ENCODE measurements around the gene DCBLD2.

The DCBLD2 gene

DNA sequence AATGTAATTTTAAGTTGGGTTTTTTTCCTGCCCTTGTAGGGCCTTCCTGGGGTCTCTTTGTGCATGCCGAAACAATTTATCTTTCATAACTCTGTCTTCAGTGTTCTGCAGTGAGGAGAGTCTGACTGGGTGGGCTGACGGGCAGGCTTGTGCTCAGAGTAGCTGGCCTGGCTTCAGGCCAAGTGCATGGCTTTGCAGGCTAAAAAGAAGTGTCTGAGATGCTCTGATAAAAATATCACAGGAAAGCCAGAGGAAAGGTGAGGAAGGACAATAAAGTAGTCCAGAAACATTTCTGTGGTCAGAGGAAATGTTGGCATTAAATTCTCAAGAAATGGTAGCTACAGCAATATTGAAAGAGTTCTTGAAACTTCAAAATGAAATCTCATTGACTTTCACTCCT lies 112.8 kb downstream of the DCBLD2 start:
- no peak for DNase-seq

DNA sequence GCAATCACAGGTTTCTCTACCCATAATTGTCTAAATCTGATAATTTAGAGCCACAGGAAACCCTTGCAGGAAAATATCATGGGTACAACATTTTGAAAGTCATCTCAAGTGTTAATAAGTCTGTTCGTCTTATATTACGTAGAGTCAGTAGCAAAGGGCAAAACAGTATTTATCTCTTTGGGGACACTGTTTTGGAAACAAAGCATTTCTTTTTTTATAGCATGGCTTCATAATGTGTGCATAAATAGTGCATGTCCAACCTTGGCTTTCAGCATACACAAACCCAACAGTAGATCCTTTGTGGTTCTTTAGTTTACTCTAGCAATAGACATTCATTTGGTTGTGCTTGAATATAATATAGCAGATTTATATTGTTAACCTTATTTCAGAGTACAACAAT lies 114.3 kb downstream of the DCBLD2 start:
- DNase-seq: no peak

DNA sequence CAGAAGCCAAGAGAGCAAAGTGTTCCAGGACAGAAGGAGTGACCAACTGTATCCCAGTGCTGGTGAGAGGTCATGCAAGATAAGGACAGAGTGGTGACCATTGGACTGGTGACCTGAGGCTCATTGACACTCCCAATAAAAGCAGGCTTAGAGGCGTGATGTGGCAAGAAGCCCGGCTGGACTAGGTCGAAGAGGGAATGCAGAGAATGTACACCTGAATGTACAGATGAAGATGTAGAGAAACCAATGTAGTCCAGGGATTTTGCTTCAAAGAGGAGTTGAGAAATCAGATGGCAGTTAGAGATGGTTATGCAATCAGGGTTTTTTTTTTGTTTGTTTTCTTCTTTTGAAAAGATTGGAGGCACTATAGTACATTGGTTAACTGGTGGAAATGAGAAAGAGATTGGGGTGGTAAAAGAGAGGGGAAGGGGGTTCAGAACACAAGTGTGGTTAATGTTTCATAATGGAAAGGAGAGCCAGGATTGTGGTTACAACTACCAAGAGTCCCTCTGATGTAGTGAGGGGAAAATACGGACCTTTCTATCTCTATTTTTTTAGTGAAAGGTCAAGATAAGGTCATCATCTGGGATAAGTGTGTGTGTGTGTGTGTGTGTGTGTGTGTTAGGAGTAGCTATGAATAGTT lies 115.0 kb downstream of the DCBLD2 start:
- DNase-seq: no peak

DNA sequence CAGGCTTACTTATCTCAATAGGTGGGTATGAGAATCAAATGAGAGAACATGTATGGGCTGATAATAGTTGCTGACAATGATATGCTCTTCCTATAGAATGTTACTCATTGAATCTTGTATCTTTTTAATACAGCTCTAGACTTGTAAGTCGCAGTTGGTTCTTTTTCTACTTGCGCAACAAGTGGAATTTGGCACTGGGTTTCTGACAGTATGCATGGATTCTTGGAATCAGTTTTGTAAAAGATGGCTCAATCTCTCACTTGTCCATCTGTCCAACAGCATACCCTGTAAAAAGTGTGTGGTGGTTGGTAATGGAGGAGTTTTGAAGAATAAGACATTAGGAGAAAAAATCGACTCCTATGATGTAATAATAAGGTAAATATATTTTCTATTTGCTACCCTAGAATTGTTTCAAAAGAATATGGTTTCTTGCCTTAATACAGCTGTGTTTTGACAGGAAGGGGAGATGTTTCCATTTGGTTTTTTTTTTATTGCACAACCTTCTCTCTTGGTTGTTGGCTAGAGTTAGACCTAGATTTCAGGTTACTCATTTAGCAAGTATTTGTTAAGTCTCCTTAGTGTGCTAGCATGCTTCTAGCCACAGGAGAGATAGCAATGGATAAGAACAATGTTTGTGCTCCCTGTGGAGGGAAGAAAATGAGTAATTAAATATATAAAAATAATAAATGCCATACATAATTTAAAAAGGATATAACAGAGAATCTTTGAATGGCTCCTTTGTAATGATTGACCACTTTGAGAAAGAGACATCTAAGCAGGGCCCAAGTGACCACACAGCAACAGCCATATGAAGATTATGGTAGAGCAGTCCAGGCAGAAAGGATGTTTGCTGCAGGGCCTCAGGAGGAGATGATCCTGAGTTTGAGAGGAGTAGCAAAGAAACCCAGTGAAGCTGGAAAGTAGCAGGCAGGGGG lies 116.6 kb downstream of the DCBLD2 start:
- DNase-seq: no peak

DNA sequence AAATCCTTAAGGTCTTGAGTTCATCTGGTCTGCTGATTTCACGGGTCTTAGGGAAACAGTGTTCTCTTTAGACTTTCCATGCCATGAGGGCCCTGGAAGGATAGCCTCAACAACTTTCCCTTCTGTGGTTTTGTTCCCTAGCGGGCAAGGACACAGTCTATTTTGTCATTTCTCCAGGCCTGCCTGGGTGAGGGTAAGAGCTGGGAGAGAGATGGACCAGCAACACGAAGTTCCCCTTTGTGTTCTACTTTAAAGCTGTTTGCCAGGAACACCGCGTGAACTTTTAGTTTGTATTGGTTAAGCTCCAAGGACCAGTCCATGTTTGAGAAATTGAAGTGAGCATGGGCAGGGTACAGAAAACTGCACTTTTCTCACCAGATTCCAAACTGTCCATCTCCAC lies 117.5 kb downstream of the DCBLD2 start:
- no peak for DNase-seq

DNA sequence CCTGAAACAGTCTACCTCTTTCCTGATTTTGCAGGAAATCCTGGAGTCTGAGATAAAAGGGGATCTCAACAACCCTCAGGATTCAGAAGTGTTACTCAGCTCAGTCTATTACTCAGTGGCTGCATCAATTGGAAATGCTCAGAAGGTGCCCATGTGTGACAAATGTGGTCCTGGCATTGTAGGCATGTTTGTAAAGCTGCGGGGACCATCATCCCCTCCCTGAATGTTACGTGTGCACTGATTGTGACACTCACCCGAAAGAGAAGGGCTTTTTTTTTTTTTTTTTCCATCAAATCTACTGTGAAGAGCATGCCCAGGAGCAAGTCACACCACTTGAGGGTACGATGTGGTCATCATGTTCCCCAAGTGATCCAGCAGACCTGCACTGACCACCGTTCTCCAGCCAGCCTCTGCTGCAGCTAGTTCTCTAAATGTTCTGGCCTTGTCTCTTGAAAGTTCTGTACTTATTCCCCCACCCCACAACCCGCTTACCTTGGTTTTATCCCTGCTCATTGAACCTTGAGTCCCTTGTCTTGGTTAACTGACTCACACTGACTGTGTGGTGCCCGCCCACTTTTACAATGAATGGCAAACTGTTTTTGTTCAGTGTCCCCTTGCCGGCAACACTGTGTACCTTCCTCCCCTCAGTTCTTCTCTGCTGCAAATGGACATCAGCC lies 118.5 kb downstream of the DCBLD2 start:
- DNase-seq: no peak

DNA sequence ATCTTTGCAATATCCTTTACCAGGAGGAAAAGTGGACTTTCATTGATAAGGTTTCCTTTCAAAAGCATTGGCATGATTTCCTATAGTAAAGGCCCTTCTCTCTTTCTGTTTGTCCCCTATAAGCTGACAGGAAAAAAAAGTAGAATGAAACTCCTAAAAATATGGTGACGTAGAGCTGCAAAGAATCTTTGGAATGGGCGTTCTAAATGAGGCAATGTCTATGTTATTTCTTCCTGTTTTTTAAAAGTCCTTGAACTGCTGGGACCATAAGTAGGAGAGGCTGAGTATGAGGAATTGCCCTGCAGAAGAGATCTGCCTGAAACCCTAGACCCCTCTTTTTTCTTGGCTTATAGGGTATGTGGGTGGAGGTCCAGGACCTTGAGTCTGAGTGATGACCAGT lies 121.2 kb downstream of the DCBLD2 start:
- DNase-seq: no peak

DNA sequence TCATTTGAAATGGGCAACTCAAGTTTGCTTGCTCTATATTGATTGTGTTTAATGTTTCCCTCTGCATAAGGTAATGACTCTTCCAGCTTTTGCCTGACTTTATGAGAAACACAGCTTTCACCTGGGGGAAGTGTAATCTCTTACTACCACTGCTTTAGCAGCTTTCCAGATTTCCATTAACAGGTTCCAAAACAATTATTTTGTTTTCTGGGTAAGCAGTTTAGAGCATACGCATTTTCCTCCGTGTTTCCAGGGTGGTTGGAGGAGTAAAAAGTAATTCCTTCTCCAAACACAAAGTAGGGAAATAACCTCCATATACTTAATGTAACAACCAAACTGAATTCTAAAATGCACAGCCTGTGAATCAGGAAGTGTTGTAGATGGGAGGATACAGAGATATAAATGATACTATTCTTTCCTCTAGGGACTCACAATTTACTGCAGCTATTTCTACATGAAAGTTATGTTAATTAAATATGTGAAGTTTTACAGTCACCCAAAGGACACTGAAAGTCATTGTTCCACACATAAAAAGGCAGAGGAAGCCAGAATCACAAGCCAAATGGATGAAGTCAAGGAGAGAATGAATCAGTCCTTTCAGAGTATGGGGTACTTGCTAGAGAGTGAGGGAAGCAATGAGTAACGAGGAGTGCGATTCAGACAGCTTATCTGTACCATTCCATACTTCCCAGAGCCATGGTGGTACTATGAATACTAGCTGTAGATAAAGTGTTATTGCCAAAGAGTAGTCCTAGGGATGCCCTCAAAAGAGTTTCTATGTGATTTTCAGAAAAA lies 121.8 kb downstream of the DCBLD2 start:
- DNase-seq: no peak

DNA sequence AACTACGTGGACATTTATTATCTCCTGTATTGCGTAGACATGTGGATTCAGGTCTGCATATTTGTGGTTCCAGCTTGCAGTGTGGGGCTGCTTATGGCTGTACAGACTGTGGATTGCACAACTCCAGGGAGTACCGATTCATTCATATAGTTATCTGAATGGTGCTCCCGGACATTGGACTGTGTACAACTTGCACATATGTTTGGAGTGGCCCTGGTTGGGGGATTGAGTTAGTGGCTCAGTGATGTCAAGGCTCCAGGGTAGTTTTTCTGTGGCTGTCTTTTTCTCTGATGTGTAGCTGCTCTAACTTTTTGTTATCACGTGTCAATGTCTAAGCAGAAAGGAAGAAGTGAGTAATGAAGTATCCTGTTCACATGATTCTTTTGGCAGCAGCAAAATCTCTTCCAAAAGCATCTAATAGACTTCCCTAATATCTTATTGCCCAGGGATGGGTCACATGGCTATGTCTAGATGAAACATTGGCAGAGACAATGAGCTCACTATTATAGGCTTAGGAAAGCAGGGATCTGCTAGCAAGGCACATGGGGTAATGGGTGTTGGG lies 122.6 kb downstream of the DCBLD2 start:
- DNase-seq: no peak

DNA sequence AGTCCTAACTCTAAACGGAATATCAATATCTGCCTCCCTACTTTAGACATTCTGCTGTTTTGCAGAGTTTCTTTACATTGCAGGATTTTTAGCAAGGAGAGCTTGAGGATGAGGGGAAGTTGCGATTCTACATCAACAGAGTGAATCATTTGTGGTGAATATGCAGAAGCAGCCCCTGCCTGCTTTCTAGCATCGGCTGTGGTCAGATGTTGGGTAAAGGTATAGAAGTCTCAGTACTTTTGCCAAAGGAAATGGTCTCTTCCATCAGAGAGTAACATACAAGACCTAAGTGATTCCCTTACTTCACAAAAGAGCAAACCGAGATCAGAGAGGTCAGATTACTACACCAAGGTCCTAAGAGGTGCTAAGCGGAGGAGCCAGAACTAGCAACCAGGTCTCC lies 123.1 kb downstream of the DCBLD2 start:
- DNase-seq: no peak

DNA sequence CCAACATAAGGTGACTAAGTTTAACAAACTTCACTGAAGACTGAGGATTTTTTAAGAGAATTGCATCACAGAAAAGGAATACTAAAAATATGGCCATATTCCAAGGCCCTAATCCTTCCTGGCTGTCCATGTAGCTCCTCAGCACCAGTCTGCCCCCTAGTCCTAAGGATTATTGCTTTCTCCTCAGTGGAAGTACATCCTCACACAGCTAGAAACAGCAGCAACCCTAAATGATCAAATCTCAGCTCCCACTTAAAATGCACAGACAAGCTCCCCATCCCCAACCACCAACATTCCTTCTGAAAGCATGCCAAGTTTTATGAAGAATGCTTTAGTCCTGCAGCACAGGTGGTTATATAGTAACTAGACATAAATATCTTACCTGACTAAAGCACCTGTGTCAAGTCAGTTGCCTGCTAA lies 123.7 kb downstream of the DCBLD2 start:
- DNase-seq: no peak

DNA sequence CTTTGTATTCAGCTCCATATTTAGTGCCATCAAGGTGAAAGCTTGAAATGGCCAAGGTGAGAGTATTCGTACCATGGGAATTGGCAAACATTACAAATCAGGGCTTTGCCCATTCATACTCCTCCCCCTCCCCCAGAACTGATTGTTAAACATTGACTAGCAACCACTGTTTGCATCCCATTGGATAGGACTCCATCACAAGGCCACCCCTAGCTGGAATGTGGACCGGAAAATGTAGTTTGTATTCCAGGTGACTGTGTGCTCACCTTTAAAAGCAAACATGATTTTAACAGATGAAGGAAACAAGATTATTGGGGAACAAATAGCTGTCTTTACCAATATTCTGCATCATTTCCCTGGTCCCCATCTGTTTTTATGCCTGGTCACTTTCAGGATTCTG lies 124.2 kb downstream of the DCBLD2 start:
- DNase-seq: no peak

DNA sequence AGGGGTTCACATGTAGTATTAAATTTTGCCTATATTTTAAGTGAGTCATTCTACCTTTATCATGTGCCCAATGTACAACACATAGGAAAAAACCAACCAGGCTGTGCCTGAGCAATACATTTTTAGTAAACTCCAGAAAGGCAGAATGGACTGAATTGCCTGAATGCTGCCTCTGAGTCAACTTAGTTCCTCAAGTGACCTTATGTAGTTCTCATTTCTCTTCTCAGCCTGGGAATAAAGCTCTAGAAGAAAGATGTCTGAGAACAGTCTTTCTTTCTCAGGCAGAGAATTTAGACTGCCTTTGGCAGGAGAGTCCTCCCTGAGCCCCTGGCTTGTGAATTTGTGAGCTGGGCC lies 125.4 kb downstream of the DCBLD2 start:
- no peak for DNase-seq

DNA sequence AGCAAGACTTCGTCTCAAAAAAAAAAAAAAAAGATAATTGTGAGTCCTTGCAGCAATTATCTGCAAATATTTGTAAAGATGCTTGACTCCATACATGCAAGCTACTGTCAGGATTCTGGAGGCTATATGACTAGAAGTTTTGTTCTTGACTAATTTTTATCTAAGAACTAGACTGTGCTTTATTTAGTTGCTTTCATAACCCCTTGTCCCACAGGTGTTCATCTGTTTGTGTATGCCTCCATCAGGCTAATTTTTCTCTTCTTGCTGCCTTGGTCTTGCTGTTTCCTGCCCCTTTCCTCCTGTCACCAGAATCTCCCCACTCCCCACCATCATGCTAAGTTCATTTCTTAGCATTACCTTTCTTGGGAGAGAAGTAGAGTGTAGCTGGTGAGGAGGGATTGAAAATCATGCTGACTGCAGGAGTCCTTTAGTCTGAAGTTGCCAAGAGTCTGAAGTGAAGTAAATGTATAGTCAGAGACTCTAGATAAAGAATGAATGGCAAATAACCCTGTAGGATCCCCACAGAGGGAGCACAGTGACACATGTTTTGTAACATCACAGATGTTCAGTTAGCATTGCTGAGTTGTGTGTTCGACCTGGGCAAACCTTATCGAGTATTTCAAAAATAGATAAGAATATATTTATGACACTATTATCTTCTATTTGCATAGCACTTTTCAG lies 125.9 kb downstream of the DCBLD2 start:
- DNase-seq: no peak

DNA sequence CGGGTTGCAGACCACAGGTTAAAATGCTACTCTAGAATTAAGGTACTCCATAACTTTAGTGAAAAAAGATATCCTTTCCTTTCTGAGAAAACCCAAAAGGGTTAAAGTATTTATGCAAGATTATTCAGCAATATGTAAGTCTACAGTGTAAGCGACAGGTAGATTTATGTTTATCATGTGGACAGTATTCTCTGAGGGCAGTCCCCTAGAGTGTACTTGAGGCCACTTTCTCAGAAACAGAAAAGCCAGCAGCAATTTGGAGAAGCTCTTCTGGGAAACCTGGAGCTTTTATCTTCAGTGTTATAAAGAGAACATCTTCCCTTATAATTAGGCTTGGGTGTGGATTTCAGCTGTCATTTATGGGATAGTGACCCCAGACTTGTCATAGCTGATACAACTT lies 129.5 kb downstream of the DCBLD2 start:
- DNase-seq: no peak

DNA sequence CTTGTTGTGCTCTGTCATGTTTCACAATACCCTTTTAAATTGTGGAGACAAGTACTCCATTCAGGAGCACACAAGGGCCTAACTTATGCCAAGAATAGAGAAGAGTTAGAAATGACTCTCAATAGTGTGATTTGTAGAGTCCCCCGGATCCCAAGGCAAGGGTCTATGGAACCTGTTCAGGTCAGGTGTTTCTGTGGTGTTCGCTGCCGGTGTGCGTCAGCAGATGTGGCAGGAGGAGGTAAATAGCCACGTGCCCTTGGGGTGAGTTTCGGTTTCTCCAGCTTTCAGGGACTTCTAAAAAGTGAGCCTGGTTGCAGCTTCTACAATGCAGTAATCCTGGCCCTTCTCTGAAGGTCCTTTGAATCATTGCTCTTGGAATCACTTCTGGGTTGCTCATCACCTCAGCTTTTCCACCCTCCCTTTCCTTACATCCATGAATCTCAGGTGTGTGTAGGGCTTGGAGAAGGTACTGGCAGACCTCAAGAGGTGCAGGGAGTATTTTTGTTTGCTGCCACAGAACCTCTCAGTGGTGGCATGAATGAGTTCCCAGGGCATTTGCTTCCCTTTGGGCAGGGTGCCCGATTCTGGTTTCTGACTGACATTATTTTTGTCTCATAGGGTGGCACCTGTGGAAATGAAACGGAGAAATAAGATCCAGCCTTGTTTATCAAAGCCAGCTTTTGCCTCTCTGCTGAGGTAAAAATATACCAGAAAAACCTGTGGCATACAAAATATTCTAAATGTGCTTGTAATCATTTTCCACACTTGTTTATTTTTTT lies 131.0 kb downstream of the DCBLD2 start:
- no peak for DNase-seq

DNA sequence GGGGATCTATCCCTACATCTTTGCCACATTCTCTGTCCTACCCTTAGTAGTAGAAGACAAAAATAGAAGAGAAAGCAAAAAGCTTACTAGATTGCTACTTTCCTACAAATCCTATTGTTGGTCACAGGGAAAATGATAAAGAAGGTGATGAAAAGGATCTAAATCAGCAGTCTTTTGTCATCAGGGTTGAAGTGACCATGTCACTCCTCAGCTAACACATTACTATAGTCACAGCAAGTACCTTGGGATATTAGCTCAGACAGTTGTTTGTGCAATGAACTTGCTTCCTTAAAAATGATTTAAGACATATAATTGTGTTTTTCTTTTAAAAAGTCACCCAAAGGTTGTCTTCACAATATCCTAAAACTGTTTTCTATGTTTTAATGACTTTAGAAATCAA lies 132.0 kb downstream of the DCBLD2 start:
- no peak for DNase-seq

DNA sequence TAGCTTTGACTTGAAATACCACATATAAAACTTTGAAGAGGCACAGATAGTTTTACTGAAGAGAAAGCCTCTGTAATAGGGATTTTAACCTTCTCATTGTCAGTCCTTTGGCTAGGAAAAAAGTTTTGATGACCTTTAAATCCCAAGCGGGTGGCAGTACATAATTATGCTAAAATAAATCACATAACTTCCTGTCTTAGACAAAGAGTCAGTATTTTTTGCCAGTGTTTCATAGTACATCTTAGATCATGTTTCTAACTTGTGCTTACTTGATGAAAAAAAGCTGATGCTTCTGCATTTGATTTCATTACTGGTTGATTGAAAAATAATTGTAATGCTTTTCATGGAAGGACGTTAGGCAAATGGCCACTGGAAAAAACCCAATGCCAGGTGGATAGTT lies 132.5 kb downstream of the DCBLD2 start:
- DNase-seq: no peak

DNA sequence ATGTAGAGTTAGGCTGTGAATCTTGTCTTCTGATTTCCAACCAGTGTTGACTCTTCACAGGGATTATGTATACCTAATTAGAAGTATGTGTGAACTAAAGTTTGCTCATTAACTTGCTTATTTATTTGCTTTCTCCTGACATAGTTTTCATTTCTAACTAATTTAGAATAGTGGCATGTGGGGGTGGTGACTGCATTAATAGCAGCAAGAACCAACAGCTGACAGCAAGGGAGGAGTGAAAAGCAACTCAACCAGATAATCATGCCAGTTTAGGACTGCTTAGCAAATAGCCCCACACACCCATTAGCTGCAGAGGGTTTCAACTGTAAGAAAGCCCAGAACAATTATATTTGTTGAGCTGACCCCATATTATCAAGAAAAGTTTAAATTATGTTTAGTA lies 134.6 kb downstream of the DCBLD2 start:
- DNase-seq: no peak

DNA sequence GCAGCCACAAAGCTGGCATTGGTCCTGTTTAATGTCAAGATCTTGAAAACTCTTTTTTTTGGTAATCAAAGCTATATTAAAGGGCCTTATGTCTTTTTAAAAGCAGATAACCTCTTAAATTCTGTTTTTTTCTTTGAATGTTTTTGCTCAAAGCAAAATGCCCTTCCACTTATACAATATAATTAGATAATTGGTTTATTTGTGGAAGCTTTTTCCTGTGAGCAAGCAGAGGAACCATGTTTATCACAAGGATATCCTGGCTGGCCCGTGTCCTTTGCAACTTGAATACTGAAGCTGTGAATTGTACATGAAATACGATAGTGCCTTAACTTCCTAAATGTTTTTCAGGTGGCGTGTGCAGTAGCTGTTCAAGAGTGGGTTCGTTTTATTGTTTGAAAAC lies 135.8 kb downstream of the DCBLD2 start:
- no peak for DNase-seq

DNA sequence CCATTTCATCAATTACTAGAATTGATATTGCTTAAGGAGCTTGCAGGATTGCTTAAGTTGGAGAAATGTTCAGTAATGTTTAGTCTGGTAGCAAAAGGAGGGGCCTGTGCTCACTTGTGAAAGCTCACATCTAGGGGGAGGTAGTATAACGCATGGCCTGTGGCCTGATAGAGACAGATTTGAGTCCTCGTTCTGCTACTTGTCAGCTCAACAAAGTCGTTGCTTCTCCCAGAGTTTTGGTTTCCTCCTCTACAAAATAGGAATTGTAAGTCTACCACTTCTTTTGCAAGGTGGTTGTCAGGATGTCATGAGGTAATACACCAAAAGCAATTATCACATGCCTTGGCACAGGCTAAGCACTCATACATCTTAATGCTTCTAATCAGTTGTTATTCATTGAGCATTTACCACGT lies 137.0 kb downstream of the DCBLD2 start:
- no peak for DNase-seq

Data from activated CD8-positive, alpha-beta memory T cell treated with anti-CD3 and anti-CD28 coated beads, Interleukin-2, amount 50 U/mL, for 48 hours (primary cell).